IPS-NIHi7 (cell line): ENCODE measurements around the gene COL19A1.

Experiments used
- DNase-seq: peaks from one replicate; pipeline ENCODE4 v3.0.0; 2012; ENCODE audit warnings: mixed read lengths; ENCODE audit errors: extremely low spot score

Gene COL19A1

DNA sequence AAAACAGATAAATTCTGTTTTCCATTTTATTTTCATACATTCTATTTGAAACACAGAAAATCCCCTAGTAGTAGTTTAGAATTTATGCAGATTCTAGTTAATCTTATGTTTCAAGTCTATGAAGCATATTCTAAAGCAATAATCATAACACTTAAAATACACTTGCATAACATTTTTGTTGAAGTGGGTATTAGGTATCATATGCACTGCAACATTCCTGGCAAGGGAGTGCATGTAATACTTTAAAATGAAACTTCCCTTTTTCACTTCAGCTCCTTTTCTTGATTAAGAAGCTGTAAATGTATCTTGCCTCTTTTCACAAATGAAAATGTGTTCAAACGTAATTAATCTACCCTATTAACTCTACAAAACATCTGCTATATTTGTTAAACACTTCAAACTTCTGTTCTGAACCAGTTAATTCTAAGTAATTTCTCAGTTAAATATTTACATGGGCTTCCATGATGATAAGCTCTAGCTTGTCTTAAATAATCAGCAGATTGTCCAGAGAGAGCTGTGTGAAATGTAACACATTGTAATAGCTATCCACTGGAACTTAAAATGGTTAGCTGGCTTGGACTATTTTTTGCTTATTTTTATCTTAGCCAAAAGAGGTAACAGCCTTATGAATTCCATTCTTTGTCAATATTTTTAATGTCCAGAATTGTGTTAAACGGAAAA lies 192.8 kb downstream of the COL19A1 start:
- DNase-seq, result no peak

DNA sequence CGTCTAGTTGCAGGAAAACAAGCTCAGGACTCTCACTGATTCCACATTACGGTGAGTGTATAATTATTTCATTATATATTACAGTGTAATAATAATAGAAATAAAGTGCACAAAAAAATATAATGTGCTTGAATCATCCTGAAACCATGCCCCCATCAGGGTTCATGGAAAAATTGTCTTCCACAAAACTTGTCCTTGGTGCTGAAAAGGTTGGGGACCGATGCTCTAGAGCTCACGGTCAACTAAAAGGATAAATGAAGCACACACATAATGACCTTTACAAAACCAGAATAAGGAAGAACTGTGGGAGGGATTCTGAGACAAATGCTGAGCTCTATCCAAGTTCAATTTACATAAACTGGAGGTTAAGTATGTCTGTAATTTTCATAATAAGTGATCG lies 194.3 kb downstream of the COL19A1 start:
- DNase-seq, result no peak

DNA sequence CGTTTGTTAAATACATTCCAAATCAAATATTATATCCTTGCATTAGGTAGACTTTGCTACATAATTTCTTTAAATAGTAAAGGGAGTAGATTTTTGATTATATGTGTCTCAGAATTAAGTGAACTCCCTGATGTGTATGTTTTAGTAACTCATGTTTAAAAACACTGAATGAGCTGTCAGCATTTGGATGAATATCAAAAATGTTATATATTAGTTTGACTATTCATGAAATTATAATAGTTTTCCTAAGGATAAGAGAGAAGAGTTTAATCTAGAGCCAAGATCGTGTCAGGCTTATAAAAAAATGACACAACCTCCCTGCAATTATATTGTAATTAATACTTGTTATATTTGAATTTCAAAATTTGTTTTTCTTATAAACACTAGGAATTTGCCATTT lies 195.2 kb downstream of the COL19A1 start:
- no peak for DNase-seq

DNA sequence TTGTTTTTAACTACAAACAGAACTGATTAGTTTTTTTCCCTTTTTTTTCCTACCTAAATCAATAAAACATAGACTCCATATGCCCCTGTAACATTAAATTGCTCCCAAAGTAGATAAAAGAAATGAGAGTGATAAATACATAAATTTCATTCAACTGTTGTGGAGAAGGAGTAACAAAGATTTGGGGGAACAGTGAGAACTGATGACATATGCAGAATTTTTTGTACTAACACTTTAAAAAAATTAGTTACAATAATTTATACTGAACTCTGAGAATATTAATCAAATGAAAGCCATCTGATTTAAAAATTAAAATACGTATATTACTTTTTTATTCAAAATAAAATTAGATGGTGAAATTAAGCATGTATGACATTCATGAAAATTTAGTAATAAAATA lies 195.7 kb downstream of the COL19A1 start:
- DNase-seq, result no peak

DNA sequence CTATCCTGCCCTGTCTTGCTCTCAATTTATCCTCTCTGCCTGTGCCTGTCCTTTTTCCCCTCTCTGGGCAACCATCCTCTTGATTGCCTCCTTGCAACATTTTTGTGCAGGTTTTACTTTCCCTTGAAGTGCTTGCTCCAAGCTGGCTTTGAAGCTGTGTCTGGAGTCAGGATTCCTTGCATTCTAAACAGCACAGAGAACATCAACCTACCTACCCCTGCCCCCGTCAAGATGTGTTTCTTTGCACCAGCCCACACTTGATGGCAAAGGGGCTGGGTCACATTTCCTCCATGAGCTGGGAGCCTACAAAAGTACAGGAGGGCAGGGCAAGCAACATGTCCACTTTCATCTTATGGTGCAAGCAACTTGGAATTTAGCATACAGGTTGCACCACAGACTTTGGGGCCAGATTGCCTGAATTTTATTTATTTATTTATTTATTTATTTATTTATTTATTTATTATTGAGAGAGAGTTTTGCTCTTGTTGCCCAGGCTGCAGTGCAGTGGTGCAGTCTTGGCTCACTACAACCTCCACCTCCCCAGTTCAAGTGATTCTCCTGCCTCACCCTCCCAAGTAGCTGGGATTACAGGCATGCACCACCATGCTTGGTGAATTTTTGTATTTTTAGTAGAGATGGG lies 206.3 kb downstream of the COL19A1 start:
- DNase-seq, result peak; percentile 11

DNA sequence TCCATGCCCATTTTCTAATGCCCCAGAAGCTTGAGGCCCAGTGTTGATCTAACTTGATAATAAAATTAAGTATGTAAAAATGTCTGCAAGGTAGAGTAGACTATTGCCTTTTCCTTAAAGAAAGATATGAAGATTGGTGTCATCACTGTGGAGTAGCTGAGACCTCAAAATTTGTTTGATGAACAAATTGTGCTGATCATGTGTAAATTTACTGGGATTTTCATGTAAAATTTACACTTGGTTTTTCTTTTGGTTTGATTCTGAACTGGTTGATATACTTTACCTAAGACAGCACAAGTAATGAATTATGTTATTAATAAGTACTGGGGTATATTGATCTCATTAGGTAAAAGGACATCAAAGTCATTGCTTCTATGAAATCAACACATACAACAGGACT lies 207.3 kb downstream of the COL19A1 start:
- no peak for DNase-seq

DNA sequence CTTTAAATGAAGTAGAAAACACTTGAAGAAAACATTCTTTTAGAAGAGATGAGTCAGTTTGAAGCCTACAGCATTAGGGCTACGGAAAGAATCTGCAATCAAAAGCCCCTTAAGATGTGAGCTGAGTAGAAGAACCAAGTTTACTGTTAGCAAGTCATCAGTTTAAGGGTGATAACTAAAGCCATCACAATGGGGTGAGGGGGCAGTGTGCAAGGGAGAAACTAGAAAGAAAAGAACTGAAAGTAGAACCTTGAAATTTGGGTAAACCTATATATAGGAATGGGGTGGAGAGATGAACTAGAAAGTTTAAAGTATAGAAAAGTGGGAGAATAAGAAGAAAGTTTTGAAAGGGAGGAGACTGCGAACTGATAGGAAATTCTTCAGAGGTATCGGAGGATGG lies 212.9 kb downstream of the COL19A1 start:
- DNase-seq, result no peak

DNA sequence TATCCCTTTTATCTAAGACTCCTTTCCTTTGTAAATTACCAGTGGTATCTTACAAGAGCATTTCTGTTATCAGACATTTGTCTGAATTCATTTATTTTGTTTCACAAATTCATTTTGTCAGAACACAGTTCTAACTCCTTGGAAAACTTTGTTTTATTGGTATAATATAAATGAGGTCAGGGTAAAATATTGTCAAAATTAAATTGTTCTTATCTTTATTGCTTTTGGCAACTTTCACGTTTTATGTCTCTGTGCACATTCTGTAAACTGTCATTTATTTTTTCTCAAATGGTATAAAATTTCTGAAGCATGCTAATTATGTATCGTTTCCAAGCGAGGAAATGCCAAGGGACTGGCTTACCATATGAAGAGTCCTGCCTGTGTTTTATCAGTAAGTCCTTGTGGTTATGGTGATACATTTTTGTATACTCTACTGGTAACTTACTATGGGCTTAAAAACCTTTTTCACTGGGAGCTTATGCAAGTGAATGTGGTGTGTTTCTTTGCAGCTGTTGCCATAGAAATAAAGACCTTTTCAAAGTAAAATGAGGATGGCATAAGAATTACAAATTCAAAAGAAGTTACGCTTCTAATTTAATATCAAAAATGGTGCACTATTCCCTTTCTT lies 214.2 kb downstream of the COL19A1 start:
- DNase-seq, result no peak

DNA sequence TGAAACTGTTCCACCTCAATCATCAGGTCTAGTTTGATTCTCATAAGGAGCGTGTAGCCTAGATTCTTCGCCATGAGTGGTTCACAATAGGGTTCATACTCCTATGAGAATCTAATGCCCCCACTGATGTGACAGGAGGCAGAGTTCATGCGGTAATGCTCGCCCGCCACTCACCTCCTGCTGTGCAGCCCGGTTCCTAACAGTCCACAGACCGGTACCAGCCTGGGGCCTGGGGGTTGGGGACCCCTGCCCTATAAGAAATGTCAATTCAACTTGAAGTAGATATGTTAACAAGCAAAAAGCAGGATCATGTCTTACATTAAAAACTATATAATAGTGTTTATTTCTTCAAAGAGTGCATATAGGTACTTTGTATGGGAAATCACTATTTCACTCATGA lies 216.5 kb downstream of the COL19A1 start:
- no peak for DNase-seq

DNA sequence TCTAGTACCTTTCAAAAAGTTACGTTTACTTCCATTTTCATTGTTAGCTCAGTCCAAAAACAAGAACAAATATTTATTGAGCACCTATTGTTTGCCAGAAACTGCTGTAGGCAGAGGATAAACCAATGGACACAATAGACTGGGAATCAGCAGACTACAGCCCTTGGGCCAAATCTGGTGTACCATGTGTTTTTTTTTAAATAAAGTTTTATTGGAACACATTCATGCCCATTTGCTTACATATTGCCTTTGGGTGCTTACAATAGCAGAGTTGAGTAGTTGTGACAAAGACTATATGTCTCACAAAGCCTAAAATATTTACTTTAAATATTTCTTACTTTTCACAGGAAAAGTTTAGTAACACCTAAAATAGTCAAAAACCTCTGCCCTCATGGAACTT lies 220.4 kb downstream of the COL19A1 start:
- DNase-seq, result no peak

DNA sequence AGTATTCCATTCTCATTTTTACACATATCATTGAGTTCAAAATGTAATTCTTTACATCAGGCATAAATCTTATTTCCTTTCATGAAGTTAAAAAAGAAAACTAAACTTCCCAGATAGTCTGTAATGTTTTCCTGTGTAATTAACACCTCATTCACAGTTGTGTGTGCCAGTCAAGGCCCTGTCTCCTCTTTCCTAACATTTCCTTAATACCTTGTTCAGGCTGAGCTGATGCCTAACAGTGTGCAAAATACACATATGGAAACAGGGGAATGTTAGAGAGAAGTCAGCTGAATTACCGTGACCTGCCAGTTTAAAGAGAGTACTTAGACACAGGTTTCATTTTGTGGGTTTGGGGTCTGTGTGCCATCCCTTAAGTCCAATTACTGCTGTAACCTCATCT lies 227.8 kb downstream of the COL19A1 start:
- DNase-seq, result no peak

DNA sequence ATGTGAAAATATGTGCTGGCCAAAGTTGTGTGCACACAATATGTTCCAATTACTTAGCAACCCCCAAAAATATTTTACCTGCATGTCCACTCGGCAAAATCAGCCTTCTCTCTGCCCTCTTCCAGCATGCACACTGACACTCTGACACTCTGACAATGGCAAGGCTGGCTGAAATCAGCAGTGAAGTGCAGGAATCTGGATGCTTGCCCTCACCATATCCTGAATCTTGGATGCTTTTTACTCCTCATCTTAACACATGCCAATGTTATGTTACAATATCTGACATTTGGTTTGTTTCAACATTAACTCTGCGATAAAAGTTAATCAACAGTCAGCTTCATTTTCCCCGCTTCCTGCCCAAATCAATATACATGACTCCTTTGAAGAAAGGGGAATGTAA lies 233.4 kb downstream of the COL19A1 start:
- no peak for DNase-seq

DNA sequence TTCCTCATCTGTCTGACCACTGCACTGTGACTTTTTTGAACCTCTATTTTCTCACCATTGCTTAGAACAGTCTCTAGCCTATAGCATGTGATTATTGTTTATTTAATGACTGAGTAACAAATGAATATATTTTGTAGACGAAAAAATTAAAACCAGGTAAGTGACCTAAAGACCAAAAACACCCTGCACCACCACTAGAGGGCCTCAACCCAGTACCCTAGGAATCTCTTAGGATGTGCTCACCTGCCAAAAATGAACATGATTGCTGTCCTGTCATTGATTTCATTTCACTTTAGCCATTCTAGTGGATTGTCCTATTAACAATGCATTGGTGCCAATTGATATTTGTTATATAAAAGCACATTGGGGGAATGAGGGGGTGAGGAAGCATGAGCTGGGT lies 237.4 kb downstream of the COL19A1 start:
- DNase-seq, result peak; percentile 42

DNA sequence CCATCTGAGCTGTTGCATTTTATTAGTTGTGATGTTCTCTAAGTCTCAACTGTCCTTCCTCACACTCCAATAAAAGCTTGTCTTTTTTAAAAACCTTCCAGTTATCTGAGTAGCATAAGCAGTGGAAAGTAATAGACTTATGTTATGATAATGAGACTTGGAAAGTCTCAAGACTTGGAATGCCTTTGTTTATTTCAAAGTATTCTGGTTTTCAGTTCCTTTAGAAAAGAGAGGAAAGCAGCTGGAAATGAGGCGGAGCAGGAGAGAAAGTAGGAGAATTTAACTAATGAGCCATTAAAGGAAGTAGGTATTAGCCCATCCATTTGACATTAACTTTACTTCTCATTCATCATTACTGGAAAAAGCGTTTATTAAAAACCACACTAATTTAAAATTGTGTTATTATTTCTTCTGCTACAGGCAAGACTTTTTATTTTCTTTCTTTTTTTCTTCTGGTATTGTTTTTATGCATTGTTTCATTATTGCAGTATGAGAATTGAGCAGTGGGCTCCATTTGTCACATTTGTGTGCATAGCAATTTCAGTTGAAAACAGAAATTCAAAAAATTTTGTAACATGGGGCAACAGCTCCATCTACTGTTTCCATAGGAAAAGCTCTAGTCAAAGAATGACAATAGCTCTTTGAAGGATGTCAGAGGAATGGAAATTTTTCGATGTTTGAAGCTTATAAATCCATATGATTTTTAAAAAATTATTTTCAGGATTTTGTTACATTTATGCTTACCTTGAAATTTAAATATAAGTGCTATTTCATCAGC lies 241.7 kb downstream of the COL19A1 start:
- peak; percentile 19 for DNase-seq

DNA sequence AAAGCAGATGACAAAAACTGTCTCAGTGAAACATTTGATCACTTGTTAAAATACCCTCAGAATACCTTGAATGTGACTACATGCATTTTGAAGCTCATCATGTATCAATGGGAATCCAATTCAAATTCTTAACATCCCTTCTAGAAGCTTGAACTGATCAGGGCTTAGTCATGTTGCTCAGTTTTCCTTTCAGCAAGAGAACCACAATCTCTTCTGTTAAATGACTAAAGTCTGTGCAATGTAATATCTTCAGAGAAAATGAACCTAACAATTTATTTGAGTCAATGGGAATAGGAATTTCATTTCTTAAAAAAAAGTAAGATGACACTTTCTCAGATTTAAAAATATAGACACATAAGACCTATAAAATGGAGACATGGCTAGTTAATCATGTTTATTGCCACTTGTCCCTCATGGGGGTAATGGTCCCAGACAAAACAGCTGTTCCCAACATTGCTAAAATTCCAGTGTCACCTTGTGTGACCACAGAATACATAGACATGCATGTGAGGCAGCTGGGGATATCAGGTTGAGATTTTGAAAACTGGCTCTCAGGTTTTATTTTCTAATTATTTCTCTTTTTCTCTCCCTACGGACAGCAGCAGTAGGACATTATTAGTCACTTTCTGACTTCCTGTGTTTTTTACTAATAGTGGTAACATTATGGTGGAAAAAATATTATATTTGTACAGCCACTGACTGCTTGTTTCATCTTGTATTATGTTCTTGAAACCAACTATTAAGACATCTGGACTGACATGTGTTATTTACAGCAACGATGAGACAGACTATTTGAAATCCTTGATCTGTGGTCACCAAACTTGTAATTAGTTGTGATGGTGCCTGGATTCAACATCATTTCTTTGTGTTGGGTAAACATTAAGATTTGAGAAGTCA lies 244.0 kb downstream of the COL19A1 start:
- no peak for DNase-seq

DNA sequence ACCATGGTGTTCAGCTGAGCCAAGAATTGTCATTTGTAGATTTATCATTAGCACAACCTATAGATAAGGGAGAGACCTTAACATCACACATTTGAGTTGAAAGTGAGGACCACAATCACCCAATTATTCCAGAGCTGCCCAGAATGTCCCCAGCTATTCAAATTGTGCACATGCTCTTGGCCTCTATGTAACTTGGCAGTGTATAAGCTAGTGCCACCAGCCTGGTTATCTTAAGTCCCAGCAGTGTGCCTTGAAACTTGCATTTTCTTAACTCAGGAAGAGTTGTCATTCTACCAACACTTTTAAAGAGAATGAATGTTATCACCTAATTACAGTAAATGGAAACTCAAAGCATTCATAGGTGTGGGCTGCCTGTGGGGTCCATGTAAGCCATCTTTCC lies 245.4 kb downstream of the COL19A1 start:
- DNase-seq, result no peak

DNA sequence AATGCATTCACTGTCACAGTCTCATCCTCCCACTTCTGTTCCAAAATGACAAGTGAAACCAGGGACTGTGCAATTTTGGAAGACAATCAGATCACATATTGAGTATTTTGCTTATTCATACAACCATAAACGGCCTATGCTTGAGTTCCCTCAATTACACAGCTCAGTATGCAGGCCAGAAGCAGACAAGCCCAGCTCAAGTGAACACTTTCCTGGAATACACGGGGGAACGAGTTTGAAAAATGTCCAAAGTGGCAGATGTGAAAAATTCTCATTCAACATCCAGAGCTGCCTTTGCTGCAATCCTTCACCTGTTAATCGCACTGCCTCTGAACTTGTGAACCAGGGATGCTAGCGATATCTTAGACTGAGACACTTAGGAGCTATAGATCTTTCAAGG lies 246.4 kb downstream of the COL19A1 start:
- DNase-seq, result no peak

DNA sequence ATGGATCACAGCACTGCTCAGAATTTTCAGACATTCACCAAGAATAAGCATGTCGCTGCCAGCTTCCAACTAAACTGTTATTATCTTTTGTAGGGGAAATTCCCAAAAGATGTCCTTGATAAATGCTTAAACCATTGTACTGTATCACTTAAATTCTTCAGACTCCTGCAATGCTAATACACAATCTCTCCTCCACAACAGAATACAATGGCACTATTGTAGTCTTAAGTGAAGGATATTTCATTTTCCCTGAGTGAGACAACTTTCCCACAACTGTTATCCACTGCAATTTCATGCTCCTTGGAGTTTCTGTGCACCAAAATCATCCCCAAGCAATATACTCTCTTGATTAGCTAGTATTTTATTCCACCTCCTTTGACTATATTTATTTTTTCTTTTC lies 246.8 kb downstream of the COL19A1 start:
- no peak for DNase-seq

DNA sequence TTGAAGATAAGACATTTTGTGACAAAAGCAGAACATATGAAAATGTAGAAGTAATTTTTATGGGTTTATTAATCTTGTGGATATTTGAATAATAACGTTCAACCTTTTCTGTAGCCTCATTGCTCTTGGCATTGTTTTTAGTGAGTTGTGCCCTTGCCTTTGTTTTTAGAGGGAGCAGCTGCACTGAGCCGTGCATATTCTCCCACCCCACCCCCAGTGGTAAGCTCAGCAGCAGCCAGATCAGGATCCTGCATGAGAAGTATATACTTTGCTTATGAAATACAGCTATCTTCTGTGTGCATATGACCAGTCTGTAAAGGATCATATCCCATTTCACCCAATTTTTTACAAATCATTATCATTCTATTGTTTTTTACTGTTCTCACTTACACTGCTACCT lies 252.3 kb downstream of the COL19A1 start:
- DNase-seq, result no peak

DNA sequence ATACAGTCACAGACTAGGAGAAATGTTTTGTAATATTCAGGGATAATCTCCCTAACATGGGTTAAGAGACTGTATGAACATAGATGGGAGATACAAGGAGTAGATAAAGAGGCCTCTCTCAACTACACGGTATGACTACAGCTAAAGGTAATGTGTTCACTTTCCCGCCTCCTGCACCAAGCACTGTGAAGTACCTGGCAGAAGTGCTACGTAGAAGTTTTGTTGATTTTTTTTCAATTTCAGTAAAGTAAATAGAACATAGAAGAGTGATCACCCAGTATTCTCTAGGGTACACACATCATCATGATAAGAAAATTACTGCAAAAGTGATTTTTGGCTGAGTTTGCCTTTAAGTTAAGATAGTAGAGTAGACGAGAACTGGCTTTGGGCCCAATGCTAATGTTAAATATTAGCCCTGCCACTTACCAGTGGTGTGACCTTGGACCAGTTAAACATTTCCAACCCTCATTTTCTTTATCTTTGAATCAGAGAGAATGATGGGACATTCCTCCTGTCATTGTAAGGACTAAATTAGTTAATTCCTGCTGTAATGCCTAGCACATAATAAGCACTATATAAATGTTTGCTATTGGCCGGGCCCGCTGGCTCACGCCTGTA lies 253.0 kb downstream of the COL19A1 start:
- DNase-seq, result no peak

DNA sequence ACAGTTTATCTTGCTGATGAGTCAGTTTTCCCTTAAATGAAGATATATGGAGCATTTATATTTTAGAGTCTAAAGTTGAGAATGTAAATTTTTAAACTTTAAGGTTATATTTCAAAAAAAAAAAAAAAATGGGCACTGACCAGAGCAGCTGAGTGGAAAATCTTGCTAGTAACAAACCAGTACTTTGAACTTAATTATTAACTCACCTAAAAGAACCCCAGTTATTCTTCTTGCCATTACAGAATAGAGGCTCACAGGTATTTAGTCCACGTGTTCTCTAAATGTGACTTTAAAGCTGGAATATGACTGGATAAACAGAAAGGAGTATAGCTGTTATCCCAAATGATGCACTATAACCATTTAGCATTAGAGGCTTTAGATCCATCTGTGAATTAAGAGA lies 258.1 kb downstream of the COL19A1 start:
- no peak for DNase-seq
